ENCODE data around the gene FLT1.

FLT1 gene

DNA sequence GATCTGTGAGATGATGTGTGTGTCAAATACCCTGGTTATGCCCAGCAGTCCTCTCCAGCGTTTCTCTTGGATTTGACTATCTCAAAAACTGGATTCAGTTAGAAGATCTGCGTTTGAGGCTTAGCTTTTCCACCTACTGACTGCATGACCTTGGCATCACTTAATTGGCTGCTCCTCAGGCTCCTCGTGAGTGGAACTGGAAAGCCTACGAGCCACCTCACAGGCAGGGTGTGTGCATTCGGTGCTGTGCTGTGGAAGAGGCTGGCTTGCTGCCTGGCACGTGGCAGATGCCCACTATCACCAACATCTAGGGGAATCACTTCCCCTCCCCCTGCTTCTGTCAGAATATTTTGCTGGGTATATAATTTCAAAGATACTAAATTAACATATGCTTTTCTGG lies 25.6 kb downstream of the FLT1 start:
- no peaks in the 10 kb centered on the region for H3K9me3 Mint-ChIP-seq
- H3K4me3 Mint-ChIP-seq, result no peak overlapping the region
- H3K27ac Mint-ChIP-seq, result no peak overlapping the region
- no peaks in the 10 kb centered on the region for H3K27me3 Mint-ChIP-seq (ENCODE audit: low read depth)
- peaks cover 4% of the 10 kb centered on the region for H3K36me3 Mint-ChIP-seq (ENCODE audit: low read depth)
- TF ChIP-seq, protein P1, sequence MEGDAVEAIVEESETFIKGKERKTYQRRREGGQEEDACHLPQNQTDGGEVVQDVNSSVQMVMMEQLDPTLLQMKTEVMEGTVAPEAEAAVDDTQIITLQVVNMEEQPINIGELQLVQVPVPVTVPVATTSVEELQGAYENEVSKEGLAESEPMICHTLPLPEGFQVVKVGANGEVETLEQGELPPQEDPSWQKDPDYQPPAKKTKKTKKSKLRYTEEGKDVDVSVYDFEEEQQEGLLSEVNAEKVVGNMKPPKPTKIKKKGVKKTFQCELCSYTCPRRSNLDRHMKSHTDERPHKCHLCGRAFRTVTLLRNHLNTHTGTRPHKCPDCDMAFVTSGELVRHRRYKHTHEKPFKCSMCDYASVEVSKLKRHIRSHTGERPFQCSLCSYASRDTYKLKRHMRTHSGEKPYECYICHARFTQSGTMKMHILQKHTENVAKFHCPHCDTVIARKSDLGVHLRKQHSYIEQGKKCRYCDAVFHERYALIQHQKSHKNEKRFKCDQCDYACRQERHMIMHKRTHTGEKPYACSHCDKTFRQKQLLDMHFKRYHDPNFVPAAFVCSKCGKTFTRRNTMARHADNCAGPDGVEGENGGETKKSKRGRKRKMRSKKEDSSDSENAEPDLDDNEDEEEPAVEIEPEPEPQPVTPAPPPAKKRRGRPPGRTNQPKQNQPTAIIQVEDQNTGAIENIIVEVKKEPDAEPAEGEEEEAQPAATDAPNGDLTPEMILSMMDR (IDR thresholded peaks at IDR 0.05; ENCODE audit: unreplicated experiment in 3 of 3), result no peak
- peaks cover 4% of the 10 kb centered on the region for H3K4me1 Mint-ChIP-seq

DNA sequence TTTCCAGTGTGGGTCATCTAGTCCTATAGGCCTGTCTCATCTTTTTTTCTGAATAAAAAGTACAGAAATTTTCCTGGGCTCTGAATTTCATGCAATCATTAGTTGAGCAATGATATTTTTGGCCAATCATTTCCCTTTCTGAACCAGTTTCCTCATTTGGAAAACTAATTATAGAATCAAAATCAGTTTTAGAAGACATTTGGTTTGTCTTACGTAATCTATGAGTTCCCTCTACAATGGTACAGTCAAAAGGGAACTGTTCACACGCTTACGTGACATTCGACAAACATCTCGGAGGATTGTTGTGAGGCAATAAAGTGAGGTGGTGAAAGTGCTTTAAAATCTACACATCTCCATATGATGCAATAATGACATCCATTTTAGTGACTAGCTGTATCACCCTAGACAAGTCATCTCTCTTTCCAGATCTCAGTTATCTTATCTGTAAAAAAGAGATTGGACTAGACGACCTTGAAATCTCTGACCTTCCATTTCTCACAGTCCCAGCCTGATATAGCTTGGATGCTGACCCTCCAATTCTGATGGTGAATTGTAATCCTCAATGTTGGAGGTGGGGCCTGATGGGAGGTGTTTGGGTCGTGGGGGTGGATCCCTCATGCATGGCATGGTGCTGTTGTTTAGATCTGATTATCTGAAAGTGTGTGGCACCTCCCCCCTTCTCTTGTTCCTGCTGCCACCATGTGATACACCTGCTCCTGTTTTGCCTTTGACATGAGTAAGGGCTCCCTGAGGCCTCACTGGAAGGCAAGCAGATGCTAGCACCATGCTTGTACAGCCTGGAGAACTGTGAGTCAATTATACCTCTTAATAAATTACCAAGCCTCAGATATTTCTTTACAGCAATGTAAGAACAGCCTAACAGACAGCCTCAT lies 26.7 kb downstream of the FLT1 start:
- TF ChIP-seq, protein P1 (IDR thresholded peaks at IDR 0.05; ENCODE audit: unreplicated experiment in 3 of 3), result no peak
- H3K36me3 Mint-ChIP-seq (ENCODE audit: low read depth), result peaks cover 4% of the 10 kb centered on the region
- no peaks in the 10 kb centered on the region for H3K27me3 Mint-ChIP-seq (ENCODE audit: low read depth)
- H3K4me1 Mint-ChIP-seq, result peaks cover 4% of the 10 kb centered on the region
- H3K27ac Mint-ChIP-seq, result no peak overlapping the region
- no peaks in the 10 kb centered on the region for H3K9me3 Mint-ChIP-seq
- H3K4me3 Mint-ChIP-seq, result no peak overlapping the region

DNA sequence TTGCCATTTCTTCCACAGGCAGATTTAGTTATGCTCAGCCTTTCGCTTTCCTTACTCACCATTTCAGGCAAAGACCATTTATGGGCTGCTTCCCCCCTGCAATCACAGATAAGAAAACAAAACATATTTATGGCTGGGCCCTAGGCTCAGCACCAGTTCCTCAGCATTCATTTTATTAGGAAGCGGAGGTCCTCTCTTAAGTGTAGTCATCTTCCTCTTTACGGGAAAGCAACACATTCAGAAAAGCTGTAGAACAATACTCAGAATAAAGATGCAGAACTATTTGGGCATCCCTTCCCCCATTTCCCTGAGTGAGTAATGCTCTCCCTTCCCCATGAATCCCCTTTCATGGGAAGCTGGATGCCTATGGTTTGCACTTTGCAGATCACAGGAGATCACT lies 27.9 kb downstream of the FLT1 start:
- Mint-ChIP-seq H3K36me3 (ENCODE audit: low read depth) (no peaks in the 10 kb centered on the region), H3K27ac (no peak overlapping the region), H3K4me1 (peaks cover 4% of the 10 kb centered on the region), H3K27me3 (ENCODE audit: low read depth) (no peaks in the 10 kb centered on the region), H3K9me3 (no peaks in the 10 kb centered on the region), H3K4me3 (no peak overlapping the region)
- TF ChIP-seq, protein P1 (IDR thresholded peaks at IDR 0.05; ENCODE audit: unreplicated experiment in 3 of 3), result no peak

DNA sequence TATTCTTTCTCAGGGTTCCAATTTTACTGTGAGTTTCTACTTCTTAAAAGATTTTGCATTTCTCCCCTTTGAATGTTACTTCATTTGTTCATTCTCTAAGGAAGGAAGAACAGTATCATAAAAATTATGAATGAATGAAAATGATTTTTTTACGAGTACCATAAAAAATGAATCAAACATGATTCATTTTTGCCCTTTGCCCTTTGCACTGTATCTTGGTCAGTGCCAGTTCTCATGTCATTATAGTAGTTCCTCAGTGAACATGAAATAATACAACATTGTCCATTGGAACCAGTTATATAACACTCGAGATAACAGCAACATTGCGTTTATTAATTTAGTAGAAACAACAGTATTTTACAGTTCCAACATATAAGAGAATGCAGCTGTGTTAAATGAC lies 28.8 kb downstream of the FLT1 start:
- H3K4me1 Mint-ChIP-seq, result peaks cover 4% of the 10 kb centered on the region
- no peak overlapping the region for H3K4me3 Mint-ChIP-seq
- TF ChIP-seq, protein P1 (IDR thresholded peaks at IDR 0.05; ENCODE audit: unreplicated experiment in 3 of 3), result no peak
- H3K36me3 Mint-ChIP-seq (ENCODE audit: low read depth), result no peaks in the 10 kb centered on the region
- no peaks in the 10 kb centered on the region for H3K27me3 Mint-ChIP-seq (ENCODE audit: low read depth)
- no peak overlapping the region for H3K27ac Mint-ChIP-seq
- no peaks in the 10 kb centered on the region for H3K9me3 Mint-ChIP-seq

DNA sequence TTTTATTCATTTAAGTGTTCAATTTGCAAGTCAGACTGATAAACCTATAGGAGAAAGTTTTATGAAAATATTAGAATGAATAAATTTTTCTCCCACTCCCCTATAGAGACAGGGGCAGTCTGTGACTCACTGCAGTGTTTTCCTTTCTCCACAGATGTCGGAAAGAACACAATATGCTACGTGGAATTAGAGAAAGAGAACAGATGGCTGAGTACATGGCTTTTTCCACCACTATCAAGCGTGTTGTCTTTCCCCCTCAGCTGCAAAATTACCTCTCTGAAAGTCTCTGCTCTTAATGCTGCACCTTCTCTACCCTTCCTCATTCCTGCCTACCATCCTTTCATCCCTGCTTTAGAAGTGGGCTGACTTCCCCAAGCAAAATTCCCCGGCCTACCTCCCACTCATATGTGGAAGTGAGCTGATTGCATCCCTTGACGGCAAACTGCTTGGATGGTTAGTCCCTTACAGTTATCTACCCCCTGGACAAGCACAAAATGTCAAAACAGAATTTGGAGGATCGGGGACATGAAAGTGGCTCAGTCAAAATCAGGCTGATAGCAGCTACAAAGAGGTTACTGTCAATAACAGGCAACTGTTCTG lies 30.0 kb downstream of the FLT1 start:
- TF ChIP-seq, protein P1 (IDR thresholded peaks at IDR 0.05; ENCODE audit: unreplicated experiment in 3 of 3), result no peak
- H3K4me3 Mint-ChIP-seq, result no peak overlapping the region
- H3K27ac Mint-ChIP-seq, result no peak overlapping the region
- no peaks in the 10 kb centered on the region for H3K36me3 Mint-ChIP-seq (ENCODE audit: low read depth)
- no peaks in the 10 kb centered on the region for H3K27me3 Mint-ChIP-seq (ENCODE audit: low read depth)
- H3K4me1 Mint-ChIP-seq, result peaks cover 4% of the 10 kb centered on the region
- H3K9me3 Mint-ChIP-seq, result no peaks in the 10 kb centered on the region

All from nephron (organoid).